ENCODE data around the gene DAZ3.
"Not testable (repeated sequence)": the region's sequence is repeated elsewhere in the genome, so short reads cannot be mapped to it uniquely, and the experiment has no call there.

The DAZ3 gene

GRCh38 chrY:24813293-24813692 is at the start of gene DAZ3:
Gene DAZ3 (minus strand): TSS chrY:24813393. CDS start chrY:24813185, 208 bp downstream.
- DNase-seq (ENCODE audit: low read depth), result not testable (repeated sequence)

GRCh38 chrY:24833619-24834018 is 20.4 kb upstream of the DAZ3 start, which contains the start of gene DAZ4:
Gene DAZ4 (plus strand): TSS chrY:24833919. CDS start chrY:24834127, 208 bp downstream.
- not testable (repeated sequence) for DNase-seq (ENCODE audit: low read depth)

GRCh38 chrY:24825069-24825468 is 11.9 kb upstream of the DAZ3 start:
- not testable (repeated sequence) for DNase-seq (ENCODE audit: low read depth)

GRCh38 chrY:24824184-24824879 is 11.1 kb upstream of the DAZ3 start:
- DNase-seq (ENCODE audit: low read depth), result not testable (repeated sequence)

- DNase-seq (ENCODE audit: low read depth), result not testable (repeated sequence)
Observed at GRCh38 chrY:24821836-24822235, 8.6 kb upstream of the DAZ3 start.

Measured in stimulated activated CD8-positive, alpha-beta memory T cell treated with anti-CD3 and anti-CD28 coated beads, Interleukin-15, amount 100 ng/mL, for 24 hours (primary cell).